GM19035 (cell line): ENCODE measurements around the gene PWP1.
"Not testable (repeated sequence)": the region's sequence is repeated elsewhere in the genome, so short reads cannot be mapped to it uniquely, and the experiment has no call there.

ENCODE experiments used
- ATAC-seq: cut with Tn5 transposase; IDR thresholded peaks from one replicate; pipeline ENCODE4 v1.9.1; 2021; ENCODE audit not compliant: unreplicated experiment

The PWP1 gene

DNA sequence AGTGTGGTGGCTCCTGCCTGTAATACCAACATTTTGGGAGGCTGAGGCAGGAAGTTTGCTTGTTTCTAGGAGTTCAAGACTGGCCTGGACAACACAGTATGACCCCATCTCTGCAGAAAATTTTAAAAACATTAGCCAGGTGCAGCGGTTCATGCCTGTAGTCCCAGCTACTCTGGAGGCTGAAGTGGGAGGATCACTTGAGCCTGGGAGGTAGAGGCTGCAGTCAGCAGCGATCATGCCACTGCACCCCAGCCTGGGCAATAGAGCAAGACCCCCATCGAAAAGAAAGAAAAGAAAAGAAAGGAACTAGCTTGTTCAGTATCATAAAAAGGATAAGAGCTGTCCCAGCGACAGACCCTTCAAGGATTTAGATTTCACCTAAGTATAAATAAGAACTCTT is 18.1 kb upstream of the PWP1 start:
- no peak for ATAC-seq

DNA sequence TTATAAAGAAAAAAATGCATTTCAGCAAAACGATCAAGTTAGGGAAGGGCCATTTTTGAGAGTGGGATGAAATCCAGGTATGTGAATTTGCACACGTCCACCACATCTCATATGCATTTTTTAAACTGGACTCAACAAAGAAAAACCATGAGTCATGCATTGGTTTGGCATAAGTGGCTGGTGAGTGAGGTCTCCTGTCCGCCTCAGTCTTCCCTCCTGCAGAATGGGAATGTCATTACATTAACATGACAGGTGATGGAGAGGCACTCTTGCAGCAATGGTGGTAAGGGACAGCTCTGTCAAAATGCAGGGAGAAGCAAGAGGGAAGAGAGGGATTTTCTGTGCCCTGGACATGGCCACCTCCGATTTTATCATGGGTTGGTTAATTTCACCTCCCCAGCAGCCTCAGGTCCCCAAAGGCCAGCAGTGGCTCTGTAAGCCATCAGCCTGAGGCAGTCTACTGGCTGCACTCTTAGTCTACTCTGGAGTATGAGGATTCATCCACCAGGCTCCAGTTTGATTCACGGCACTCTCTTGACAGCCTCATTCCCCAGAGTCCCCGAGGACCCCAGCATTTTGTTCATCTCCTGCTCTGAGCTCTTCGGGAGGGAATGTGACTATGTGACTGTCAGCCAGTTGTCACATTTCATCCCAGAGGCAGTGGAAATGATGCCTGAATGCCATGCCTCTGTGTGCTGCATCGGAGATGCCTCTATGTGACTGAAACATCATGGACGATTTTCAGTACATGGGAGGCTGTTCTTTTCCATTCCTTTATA is 17.1 kb upstream of the PWP1 start:
- no peak for ATAC-seq

DNA sequence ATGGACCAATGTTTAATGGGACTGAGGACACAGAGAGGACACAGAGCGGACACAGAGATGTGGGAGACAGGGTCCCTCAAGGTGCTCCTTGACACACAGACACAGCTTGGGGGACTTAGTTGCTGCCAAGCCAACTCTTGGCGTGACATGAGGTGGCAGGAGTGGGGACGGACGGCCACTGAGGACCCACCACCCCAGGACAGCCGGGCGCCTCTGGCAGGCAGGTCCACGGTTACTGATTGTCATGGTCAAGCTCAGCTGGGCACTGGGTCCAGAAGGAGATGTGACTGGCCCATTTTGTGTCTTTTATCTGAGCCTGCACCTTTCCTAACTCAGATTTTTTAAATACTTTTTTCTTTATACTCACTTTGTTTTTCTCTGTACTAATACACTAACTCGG is 15.7 kb upstream of the PWP1 start:
- ATAC-seq, result no peak

DNA sequence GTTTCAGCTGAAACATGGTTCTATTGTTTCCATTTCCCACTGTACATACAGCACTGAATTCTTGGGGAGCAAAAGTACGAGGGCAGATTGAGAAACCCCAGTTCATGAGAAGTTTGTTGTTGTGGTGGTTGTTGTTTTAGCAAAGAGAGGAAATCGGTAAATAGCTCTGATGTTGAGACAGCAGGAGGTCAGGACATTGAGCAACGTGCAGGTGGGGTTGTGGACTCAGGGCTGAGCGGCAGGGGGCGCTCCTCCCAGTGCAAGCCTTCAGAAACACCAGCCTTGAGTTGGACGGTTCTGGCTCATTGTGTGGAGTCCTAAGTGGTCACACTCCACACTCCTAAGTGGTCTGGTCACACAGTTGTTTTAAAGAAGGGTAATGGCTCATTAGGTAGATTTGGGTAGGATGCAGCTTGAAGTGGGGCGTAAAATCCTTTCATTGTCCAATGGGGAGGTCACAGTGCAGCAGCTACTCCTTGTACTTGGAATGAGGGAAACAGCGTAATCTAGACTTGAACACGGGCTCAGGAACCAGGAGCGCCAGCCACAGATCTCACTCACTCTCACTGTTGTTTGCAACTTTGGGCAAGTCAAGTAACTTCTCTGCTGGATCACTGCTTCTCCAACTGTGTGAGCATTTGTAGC is 14.5 kb upstream of the PWP1 start:
- no peak for ATAC-seq

DNA sequence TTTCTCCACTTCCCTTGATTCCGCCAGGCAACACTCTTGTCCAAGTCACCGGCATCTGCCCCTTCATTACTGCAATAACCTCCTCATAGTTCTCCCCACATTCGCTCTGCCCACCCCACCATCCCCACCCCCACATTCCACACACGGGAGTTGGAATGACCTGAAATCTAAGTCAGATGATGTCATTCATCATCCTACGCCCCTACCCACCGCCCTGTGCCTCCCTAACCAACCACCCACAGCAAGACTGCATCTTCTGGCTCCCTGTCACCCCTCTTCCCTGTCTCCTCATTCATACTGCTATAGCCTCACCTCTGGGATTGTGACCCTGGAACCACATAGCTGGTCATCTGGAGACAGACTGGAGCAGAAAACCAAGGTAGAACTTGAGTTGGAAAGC is 7.9 kb upstream of the PWP1 start:
- no peak for ATAC-seq

DNA sequence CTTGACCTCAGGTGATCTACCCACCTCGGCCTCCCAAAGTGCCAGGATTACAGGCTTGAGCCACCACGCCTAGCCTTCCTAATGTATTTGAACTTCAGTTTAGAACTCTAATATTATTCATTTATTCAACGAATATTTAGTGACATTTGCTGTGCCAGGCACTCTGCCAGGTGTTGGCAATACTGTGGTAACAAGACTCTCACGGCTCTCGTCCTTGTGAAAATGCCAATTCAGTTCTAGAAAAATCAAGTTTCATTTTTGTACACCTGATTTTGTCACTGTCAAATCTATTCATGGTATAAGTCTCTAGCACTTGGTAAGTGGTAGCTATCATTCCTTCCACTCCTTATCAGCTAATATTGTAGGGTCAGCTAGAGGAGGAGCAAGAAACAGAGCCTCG is 6.3 kb upstream of the PWP1 start:
- no peak for ATAC-seq

DNA sequence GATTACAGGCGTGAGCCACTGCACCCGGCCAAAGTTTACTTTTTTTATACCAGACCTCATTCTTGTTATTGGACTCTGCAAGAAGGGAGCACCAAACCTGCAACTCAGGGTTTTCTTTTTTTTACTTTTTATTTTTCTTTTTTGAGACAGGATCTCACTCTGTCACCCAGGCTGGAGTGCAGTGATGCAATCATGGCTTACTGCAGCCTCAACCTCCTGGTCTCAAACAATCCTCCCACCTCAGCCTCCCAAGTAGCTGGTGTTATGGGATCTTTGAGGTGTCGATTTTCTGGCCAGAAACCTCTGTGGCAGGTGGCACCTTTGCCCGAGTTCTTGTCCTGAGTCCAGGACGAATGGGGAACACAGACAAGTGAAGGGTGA is 4.2 kb upstream of the PWP1 start:
- no peak for ATAC-seq

DNA sequence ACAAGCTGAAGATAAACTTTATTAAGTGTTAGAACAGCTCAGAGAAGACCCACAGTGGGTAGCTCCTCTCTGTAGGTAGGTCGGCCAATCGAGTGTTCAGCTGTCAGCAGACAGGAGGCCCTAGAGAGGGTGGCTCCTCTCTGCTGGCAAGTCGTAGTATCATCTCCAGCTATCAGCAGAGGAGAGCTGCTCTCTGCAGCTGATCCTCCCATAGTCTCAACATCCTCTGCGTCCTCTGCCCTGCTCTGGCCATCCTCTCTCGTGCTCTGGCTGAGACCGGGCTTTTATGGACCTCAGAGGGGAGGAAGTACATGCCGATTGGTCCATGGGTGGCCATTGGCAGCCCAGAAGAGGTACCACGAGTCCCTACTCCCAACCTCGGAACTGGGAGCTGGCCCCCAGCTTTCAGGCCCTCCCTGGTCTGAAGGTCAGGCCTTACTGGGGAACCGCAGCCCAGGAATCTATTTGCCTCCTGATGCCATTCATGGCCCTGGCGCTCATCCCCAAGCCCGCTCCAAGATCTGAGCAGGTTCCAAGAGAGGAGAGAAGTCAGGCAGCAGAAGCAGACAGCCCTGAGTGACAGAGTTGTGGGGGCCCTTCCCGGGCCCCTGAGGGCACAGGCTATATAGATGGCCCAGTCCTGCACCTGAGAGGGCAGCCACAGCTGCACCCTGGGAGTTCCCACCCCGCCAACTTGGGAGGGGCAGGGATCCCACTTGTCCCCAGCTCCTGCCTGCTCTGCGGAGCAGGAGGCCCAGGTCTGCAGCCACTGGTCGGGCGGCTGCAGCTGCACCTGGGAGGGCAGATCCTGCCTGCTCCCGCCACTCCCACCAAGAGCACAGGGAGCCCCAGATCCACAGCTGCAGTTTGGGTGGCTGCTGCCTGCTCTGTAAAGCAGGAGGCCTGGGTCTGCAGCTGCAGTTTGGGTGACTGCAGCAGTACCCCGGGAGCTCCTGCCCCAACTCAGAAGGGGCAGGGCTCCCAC is 3.5 kb upstream of the PWP1 start:
- no peak for ATAC-seq

DNA sequence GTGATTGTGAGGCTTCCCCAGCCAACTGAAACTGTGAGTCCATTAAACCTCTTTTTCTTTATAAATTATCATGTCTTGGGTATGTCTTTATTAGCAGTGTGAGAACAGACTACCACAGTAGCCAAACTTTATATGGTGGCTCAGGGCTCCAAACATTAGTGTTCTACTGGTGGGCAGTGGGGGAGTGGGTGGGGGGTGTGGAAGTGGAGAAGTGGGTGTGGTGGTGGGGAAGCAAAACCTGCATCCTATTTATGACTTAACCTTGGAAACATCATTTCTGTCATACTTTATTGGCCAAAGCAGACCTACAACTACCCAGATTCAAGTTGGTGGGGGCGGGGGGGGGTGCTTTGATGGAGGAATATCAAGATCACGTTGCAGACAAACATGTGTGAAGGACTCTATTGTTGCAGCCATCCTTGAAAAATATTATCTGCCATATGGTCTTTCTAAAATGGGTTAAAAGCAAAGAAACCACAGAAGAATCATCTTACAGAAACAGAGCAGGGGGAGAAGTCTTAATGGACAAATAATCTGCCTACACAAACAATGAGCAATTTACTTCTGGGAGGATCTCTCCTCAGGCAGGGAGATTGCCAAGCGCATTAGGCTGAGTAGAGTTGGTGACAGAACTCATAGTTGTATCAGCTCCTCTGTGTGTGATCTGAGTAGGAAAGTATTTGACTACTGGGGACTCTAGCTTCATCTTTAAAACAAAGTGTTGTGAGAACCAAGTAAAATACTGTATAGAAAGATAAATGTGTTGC is 1.4 kb upstream of the PWP1 start:
- ATAC-seq, result no peak

DNA sequence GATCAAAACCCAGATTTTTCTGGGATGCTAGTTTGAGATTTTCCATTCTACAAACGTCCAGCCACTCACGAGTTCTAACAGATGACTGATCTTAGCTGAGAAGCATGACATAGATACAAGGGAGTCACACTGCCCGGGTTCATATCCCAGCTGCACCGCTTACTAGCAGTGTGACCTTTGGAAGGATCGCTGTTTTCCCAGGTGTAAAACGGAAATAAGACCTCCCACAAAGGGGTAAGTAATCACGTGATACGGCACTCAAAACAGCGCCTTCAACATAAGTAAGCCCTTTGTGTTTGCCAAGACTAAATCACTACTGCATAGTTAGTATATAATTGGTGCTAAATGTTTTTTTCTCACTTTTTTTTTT is 624 bp upstream of the PWP1 start:
- ATAC-seq, result no peak

DNA sequence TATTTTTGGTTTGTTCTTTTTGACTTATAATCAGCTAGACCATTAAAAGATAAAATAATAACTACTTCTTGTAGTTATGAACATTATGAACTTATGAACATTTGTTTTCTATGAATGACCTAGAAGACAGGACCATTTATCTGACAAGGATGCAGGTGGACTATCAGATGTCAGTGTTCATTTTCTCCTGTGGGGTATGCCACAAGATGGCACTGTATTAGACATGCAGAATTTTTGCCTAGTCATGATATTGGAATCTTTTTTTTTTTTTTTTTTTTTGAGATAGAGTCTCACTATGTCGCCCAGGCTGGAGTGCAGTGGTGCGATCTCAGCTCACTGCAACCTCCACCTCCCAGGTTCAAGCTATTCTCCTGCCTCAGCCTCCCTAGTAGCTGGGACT is 10.2 kb downstream of the PWP1 start:
- not testable (repeated sequence) for ATAC-seq

DNA sequence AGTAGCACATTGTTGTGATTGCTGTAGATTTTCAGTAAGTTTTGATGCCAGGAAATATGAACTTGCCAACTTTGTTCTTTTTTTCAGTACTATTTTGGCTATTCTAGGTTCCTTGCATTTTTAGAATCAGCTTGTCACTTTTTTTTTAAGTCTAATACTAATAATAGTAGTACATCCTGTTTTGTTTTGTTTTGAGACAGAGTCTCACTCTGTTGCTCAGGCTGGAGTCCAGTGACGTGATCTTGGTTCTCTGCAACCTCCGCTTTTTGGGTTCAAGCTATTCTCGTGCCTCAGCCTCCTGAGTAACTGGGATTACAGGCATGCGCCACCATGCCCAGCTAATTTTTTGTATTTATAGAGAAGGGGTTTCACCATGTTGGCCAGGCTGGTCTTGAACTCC is 16.5 kb downstream of the PWP1 start:
- peak; percentile 71 for ATAC-seq

DNA sequence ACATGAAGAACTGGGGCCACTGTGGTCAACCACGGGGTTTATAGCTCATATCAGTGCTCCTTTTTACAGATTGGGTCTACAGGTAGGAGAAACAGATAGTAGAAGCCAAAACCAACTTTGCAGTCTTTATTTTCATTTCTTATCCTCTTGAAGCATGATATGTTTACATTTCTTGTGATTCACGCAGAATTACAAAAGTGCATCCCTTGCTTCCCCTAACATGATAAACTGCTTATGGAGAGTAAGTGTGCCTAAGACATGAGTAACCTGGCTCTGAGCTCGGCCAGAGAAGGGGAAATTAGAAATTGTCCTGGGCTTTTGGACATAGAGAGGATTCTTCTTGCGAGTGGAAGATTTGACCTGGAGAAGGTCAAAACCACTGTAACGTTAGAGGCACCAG is 18.4 kb downstream of the PWP1 start:
- ATAC-seq, result no peak

DNA sequence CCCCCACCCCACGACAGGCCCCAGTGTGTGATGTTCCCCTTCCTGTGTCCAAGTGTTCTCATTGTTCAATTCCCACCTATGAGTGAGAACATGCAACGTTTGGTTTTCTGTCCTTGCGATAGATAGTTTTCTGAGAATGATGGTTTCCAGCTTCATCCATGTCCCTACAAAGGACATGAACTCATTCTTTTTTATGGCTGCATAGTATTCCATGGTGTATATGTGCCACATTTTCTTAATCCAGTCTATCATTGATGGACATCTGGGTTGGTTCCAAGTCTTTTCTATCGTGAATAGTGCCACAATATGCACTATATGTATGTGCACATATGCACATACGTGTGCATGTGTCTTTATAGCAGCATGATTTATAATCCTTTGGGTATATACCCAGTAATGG is 19.9 kb downstream of the PWP1 start:
- ATAC-seq, result not testable (repeated sequence)

DNA sequence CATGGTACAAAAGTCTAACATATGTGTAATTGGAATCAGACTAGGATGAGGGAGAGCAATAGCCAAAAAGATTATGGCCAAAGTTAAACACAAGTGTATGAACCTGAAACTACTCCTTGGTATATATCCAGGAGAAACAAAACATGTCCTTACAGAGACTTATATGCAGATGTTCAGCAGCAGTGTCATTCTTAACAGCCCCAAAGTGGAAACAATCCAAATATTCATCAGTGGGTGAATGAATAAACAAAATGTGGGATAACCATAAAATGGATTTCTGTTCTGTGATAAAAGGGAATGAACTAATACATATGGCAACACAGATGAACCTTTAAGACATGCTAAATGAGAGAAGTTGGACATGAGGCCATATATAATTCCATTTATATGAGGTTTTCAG is 30.2 kb downstream of the PWP1 start:
- no peak for ATAC-seq

DNA sequence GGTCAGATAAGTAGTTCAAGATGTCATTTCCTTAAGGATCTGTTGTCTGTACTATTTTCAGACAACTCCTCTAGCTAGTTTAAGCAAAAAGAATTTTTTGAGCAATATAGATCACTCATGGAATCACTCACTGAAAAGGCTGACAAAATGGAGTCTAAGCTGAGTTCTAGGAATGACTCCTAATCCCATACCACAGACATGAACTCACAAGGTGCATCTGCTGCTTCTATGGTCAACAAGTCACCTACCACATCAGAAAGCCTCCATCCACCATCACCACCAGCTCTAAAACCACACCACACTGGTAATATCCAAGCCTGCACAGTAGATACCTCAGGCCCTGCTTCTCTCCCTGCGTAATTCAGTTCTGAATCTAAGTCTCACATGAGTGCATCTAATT is 33.0 kb downstream of the PWP1 start:
- no peak for ATAC-seq

DNA sequence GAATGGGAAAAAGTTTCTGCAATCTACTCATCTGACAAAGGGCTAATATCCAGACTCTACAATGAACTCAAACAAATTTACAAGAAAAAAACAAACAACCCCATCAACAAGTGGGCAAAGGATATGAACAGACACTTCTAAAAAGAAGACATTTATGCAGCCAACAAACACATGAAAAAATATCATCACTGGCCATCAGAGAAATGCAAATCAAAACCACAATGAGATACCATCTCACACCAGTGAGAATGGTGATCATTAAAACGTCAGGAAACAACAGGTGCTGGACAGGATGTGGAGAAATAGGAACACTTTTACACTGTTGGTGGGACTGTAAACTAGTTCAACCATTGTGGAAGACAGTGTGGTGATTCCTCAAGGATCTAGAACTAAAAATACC is 41.7 kb downstream of the PWP1 start:
- ATAC-seq, result not testable (repeated sequence)

DNA sequence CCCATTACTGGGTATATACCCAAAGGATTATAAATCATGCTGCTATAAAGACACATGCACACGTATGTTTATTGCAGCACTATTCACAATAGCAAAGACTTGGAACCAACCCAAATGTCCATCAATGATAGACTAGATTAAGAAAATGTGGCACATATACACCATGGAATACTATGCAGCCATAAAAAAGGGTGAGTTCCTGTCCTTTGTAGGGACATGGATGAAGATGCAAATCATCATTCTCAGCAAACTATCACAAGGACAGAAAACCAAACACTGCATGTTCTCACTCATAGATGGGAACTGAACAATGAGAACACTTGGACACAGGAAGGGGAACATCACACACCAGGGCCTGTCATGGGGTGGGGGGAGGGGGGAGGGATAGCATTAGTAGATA is 42.1 kb downstream of the PWP1 start:
- not testable (repeated sequence) for ATAC-seq

DNA sequence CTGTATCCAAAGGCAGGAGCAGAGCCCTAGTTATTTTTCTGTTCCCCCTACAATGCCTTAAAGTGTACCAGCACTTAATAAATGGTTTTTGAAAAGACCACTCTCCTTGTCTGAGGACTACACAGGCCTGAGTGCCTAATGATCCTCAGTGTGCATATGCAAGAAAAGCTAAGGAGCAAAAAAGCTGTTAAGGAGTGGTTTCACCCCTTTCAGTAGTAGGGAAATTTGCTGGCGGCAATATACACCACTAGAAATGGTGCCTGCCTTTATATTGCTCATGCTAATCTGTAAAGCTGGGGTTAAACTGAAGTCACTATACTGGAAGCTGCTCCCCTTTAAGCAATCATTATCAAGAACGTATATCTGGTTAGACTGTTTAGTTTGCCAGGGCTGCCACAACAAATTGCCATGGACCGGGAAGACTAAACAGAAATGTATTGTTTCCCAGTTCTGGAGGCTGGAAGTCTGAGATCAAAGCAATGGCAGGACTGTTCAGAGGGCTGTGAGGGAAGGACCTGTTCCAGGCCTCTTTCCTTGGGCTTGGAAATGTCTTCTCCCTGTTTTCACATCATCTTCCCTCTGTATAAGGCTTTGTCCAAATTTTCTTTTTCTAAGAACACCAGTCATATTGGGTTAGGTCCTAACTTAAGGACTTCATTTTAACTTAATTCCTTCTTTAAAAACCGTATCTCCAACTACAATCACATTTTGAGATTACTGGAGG is 45.2 kb downstream of the PWP1 start:
- ATAC-seq, result no peak

DNA sequence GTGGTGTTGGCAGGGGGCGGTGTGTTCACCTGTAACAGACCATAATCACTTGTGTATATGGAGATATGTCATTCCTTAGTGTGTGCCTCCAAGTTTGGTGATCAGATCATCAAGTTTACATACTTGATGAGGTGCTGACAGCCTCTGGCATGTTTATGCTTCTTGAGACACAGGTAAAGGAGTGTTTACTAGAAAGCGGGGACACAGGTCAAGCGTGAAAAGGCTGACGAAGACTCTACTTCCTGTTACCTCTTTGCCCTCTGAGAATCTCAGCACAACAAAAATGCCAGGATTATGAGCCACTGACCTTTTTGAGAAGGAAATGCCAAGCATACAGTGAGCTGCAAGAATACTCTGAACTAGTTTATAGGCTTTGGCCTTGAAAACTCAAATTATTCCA is 45.8 kb downstream of the PWP1 start:
- no peak for ATAC-seq
